ENCODE results near the gene PPP4R3A.

GRCh38 chr14:91554535-91555332 lies 44.6 kb upstream of the PPP4R3A start:
- no peak for TF ChIP-seq CTCF (IDR thresholded peaks at IDR 0.05)
- no peak for TF ChIP-seq ZNF138 (CRISPR knock-in tag; conservative IDR thresholded peaks at IDR 0.05)
- no peak for TF ChIP-seq MAX (CRISPR knock-in tag; IDR thresholded peaks at IDR 0.05)
- TF ChIP-seq IRF1 (CRISPR knock-in tag; IDR thresholded peaks at IDR 0.05), result no peak
